GM13976 (cell line): ENCODE data around the gene YES1.
"Not testable (repeated sequence)": the region's sequence is repeated elsewhere in the genome, so short reads cannot be mapped to it uniquely, and the experiment has no call there.

Experiments used
- DNase-seq: peaks from one replicate; pipeline ENCODE4 v3.0.0; 2012; ENCODE audit warnings: low spot score
- in situ Hi-C: fragments of 300-500 bp; cut with MboI; formaldehyde crosslinking; loops from one replicate; pipeline ENCODE4 v1.12.0; 2022; ENCODE audit warnings: low sequenced_read_pairs, mixed read lengths, inconsistent platforms; ENCODE audit not compliant: unreplicated experiment
- TF ChIP-seq, protein P1 (sequence below): IDR thresholded peaks from 2 replicates; pipeline ENCODE4 v1.5.1; 2012; ENCODE audit warnings: borderline replicate concordance, mild to moderate bottlenecking; ENCODE audit not compliant: insufficient read depth; ENCODE audit errors: extremely low read depth, missing control alignments, control extremely low read depth

Gene YES1

GRCh38 chr18:789397-789796 lies 22.6 kb downstream of the YES1 start:
- in situ Hi-C loops: no loop called here
- DNase-seq: no peak
- TF ChIP-seq, protein P1, sequence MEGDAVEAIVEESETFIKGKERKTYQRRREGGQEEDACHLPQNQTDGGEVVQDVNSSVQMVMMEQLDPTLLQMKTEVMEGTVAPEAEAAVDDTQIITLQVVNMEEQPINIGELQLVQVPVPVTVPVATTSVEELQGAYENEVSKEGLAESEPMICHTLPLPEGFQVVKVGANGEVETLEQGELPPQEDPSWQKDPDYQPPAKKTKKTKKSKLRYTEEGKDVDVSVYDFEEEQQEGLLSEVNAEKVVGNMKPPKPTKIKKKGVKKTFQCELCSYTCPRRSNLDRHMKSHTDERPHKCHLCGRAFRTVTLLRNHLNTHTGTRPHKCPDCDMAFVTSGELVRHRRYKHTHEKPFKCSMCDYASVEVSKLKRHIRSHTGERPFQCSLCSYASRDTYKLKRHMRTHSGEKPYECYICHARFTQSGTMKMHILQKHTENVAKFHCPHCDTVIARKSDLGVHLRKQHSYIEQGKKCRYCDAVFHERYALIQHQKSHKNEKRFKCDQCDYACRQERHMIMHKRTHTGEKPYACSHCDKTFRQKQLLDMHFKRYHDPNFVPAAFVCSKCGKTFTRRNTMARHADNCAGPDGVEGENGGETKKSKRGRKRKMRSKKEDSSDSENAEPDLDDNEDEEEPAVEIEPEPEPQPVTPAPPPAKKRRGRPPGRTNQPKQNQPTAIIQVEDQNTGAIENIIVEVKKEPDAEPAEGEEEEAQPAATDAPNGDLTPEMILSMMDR: no peak

DNA sequence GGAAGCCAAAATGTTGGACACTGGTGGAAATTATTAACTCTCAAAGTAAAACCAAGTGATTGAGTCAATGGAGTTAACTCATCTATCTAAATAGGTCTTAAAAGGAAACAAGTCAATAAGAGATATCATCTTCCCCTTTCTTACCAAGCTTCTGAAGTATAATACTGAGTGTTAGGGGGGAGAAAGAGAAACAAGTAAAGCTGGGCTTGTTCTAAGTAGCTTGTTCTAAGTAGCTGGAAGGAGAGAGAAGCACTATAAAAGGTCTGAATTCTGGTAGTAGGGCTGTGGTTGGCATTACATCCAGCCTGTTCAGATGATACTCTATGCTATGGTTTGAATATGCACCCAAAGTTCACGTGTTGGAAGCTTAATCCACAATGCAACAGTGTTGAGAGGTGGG lies 26.8 kb downstream of the YES1 start:
- TF ChIP-seq, protein P1: no peak
- in situ Hi-C loops: no loop called here
- no peak for DNase-seq

GRCh38 chr18:784470-785172 lies 27.4 kb downstream of the YES1 start:
- TF ChIP-seq, protein P1: no peak
- no peak for DNase-seq
- in situ Hi-C loops: no loop called here

DNA sequence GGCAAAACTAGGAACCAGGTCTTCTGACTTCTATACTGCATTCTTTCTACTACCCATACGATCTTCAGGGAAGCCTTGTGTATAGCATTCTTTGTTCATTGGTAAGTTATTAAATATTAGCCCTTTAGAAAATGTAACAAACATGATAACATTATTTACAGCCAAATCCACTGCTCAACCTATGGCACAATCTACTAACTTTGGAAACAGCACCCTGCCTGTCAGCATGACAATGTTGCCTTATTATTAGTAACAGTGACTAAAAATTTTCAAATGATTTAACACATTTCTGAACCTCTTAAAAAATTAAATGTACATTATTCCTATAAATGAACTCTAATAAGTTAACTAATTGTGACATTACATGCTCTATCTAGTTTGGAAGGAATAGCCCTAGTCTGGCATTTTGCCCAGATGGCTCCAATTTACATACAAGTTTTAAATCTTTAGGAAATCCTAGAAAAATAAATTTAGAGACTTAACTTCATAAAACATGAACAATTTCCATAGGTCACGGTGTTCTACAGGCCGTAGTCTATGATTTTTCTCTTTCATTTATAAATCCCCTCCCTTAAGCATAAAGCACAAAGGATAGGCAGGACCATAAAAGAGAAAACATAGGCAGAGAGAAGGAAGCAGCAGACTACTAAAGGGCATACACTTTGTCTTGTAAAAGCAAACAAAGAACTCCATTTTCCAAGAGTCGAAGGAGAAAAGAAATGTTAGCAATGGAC lies 33.7 kb downstream of the YES1 start:
- TF ChIP-seq, protein P1: no peak
- in situ Hi-C loops: no loop called here
- DNase-seq: no peak

GRCh38 chr18:777021-777420 lies 35.0 kb downstream of the YES1 start:
- in situ Hi-C loops: no loop called here
- TF ChIP-seq, protein P1: no peak
- DNase-seq: no peak

GRCh38 chr18:776044-776443 lies 36.0 kb downstream of the YES1 start:
- DNase-seq, in situ Hi-C loops: not testable (repeated sequence)

GRCh38 chr18:774811-775210 lies 37.2 kb downstream of the YES1 start:
- TF ChIP-seq, protein P1: no peak
- in situ Hi-C loops: no loop called here
- DNase-seq: no peak
